Natural killer cell (primary cell): ENCODE data around the gene PPP2R2C. TPM values are rescaled to one million over a fixed set of nuclear protein-coding genes. Genes with fewer than 3 reads are reported as not detected.

Experiments used
- ATAC-seq, 3 donors: fragments of 150-1000 bp in 2 of 3; fragments of 200-7000 bp in 1 of 3; cut with Tn5 transposase; 1 replicate in 1 of 3; 2 replicates in 2 of 3; pipeline ENCODE4 v1.10.0; 2021; ENCODE audit warnings: mild to moderate bottlenecking in 2 of 3, moderate library complexity in 2 of 3
- DNase-seq, 2 donors: peaks; one replicate each; pipeline versions ENCODE4 v3.0.0 to v3.0.0-alpha.2; 2013 to 2021; ENCODE audit warnings: mixed read lengths in 1 of 2
- H3K27ac ChIP-seq: one replicate; pipeline ENCODE4 v1.5.1; 2013; ENCODE audit warnings: mild to moderate bottlenecking, low read length
- H3K27me3 ChIP-seq: one replicate; pipeline ENCODE4 v1.6.1; 2013; ENCODE audit warnings: low read length; ENCODE audit not compliant: control insufficient read depth, insufficient read depth
- H3K36me3 ChIP-seq: one replicate; pipeline ENCODE4 v1.6.1; 2013; ENCODE audit warnings: low read length; ENCODE audit not compliant: control insufficient read depth, insufficient read depth
- H3K4me1 ChIP-seq: one replicate; pipeline ENCODE4 v1.6.1; 2013; ENCODE audit warnings: low read length; ENCODE audit not compliant: control insufficient read depth, insufficient read depth
- H3K4me3 ChIP-seq: one replicate; pipeline ENCODE4 v1.5.1; 2013; ENCODE audit warnings: low read length
- H3K9me3 ChIP-seq: one replicate; pipeline ENCODE4 v1.6.1; 2013; ENCODE audit warnings: low read length; ENCODE audit not compliant: control insufficient read depth, insufficient read depth
- H3K27ac Mint-ChIP-seq, 2 donors: one replicate each; pipeline ENCODE4 v1.8.0; 2022; ENCODE audit warnings: mild to moderate bottlenecking in 2 of 2, mixed read lengths in 2 of 2, moderate library complexity in 1 of 2
- H3K27me3 Mint-ChIP-seq, 2 donors: one replicate each; pipeline ENCODE4 v1.8.0; 2022; ENCODE audit warnings: low read depth in 2 of 2, mixed read lengths in 2 of 2
- H3K36me3 Mint-ChIP-seq: one replicate; pipeline ENCODE4 v1.8.0; 2022; ENCODE audit warnings: mixed read lengths
- H3K4me1 Mint-ChIP-seq, 2 donors: one replicate each; pipeline ENCODE4 v1.8.0; 2022; ENCODE audit warnings: mixed read lengths in 2 of 2
- H3K4me3 Mint-ChIP-seq: one replicate; pipeline ENCODE4 v1.8.0; 2022; ENCODE audit warnings: mild to moderate bottlenecking, moderate library complexity, mixed read lengths
- H3K9me3 Mint-ChIP-seq, 2 donors: one replicate each; pipeline ENCODE4 v1.8.0; 2022; ENCODE audit warnings: mixed read lengths in 2 of 2
- CTCF ChIP-seq: fragments of 200-600 bp; IDR thresholded peaks from one replicate; pipeline ENCODE4 v1.8.0; 2022; ENCODE audit warnings: antibody characterized with exemption
- whole genome bisulfite sequencing: methylation state at CpG from one replicate; pipeline ENCODE4 v1.1.7; 2013; ENCODE audit warnings: missing lambda C conversion rate; ENCODE audit not compliant: insufficient coverage; 5-methylcytosine and 5-hydroxymethylcytosine counted together
- intact Hi-C: fragments of 100-400 bp; cut with micrococcal nuclease; formaldehyde crosslinking; loops from one replicate; pipeline ENCODE4 v1.14.2; 2022
- total RNA-seq, 4 donors: library from RNA; stranded (reverse); fragments of 120-200 nt in 1 of 4; gene quantifications; one replicate each; pipeline versions ENCODE4 v1.2.3 to v1.2.4, GENCODE V29; 2013 to 2022

Gene PPP2R2C
- total RNA-seq, 3 donors from 2014 or later (not counting 1 experiment from before 2014, with no cell fraction given): not detected

DNA sequence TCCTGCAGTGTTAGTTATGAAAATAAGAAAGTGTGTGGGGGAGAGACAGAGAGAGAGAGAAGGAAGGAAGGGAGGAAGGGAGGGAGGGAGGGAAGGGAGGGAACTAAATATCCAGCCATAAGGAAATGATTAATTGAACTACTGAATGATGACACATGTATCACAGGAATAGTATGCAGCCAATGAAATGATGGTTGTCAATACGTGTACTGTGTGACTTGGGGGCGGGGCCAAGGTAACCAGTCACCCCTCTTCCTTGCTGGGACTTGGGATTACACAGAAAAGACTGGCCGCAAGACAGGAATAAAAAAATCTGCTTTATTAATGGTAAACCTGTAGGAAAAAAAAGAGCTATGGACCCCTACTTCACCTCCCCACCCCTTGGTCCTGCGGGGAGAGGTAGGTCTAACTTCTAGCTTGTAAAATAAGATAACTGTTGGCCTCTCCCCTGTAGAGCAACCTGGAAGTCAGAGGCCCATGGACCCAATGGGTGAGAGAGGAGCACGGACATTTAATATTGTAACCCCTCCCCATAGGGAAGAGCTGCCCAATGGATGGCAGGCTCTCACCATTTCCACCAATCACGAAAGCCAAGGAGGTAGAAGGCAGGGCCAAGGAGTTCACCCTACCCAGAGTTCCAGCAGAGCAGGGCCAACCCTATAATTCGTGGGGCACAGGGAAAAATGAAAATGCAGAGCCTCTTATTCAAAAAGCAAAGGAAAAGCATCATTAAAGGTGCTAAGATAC lies 7.4 kb downstream of the PPP2R2C start:
- Histone ChIP-seq H3K9me3 (no peaks in the 10 kb centered on the region), H3K27me3 (peaks cover 9% of the 10 kb centered on the region), H3K27ac (no peak overlapping the region), H3K4me3 (no peak overlapping the region), H3K4me1 (no peaks in the 10 kb centered on the region), H3K36me3 (no peaks in the 10 kb centered on the region)
- Mint-ChIP-seq H3K27me3 (peaks cover 31 to 55% of the 10 kb centered on the region in 2 donors), H3K4me1 (no peaks in the 10 kb centered on the region), H3K36me3 (no peaks in the 10 kb centered on the region), H3K9me3 (no peaks in the 10 kb centered on the region), H3K4me3 (no peak overlapping the region), H3K27ac (no peak overlapping the region)
- 53% methylated on average over 5 of the region's 7 CpGs for WGBS
- no peak for DNase-seq
- TF ChIP-seq CTCF: no peak
- intact Hi-C loops: no loop called here
- ATAC-seq: no peak

GRCh38 chr4:6463311-6464289 lies 8.8 kb downstream of the PPP2R2C start:
- no peak for TF ChIP-seq CTCF
- Mint-ChIP-seq H3K27me3 (peaks cover 26 to 46% of the 10 kb centered on the region in 2 donors), H3K9me3 (no peaks in the 10 kb centered on the region), H3K4me1 (no peaks in the 10 kb centered on the region), H3K36me3 (no peaks in the 10 kb centered on the region), H3K27ac (no peak overlapping the region), H3K4me3 (no peak overlapping the region)
- H3K27me3 ChIP-seq: peaks cover 6% of the 10 kb centered on the region
- H3K9me3 ChIP-seq: no peaks in the 10 kb centered on the region
- WGBS: 72% methylated on average over 10 of the region's 11 CpGs
- no peak overlapping the region for H3K27ac ChIP-seq
- ATAC-seq (no peak), DNase-seq (no peak)
- no peaks in the 10 kb centered on the region for H3K4me1 ChIP-seq
- no peaks in the 10 kb centered on the region for H3K36me3 ChIP-seq
- no peak overlapping the region for H3K4me3 ChIP-seq
- intact Hi-C loops: no loop called here

DNA sequence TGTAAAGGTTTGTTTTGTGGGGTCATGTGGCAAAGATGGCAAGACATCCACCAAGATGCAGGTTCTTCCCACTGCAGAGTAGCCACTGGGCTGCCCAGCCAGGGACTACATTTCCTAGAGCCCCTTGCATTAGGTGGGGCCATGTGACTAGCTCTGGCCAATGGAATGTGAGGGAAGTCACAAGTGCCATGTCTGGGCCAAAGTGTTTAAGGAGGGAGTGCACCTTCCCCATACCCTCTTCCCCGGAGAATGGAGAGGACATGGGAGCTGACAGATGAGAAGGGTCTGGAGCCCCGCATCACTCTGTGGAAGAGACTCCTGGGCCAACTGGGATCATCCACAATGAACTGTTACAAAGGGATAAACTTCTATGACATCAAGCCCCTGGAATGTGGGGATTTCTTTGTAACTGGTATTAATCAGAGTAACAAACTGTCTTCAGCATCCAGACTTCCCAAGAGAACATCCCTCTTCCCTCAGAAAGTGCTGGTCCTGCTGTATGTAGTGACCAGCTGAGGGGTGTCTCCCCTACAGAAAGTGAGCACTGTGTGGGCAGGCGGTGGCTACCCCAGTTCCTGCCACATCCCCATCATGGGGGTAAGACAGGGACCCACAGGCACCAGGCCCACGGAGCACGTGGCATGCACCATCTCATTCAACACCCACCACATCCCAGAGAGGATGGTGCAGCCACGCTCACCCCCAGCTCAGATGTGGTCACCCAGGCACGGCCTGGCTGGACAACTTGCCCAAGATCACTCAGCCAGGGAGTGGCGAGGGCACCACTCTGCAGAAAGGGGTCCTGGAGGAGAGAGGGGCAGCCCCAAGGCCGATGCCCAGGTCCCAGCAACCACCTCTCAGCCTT lies 10.9 kb downstream of the PPP2R2C start:
- Mint-ChIP-seq H3K27me3 (peaks cover 29 to 36% of the 10 kb centered on the region in 2 donors), H3K36me3 (no peaks in the 10 kb centered on the region), H3K27ac (no peak overlapping the region), H3K9me3 (no peaks in the 10 kb centered on the region), H3K4me1 (no peaks in the 10 kb centered on the region), H3K4me3 (no peak overlapping the region)
- DNase-seq (no peak), ATAC-seq (no peak)
- H3K9me3 ChIP-seq: no peaks in the 10 kb centered on the region
- WGBS: 86% methylated on average over 8 of the region's 9 CpGs
- no peaks in the 10 kb centered on the region for H3K4me1 ChIP-seq
- no peak overlapping the region for H3K27ac ChIP-seq
- no peaks in the 10 kb centered on the region for H3K36me3 ChIP-seq
- H3K27me3 ChIP-seq: no peaks in the 10 kb centered on the region
- H3K4me3 ChIP-seq: no peak overlapping the region
- intact Hi-C loops: no loop called here
- TF ChIP-seq CTCF: no peak
